Measurements from ENCODE around the gene ATAD2B. TPM values are rescaled to one million over a fixed set of nuclear protein-coding genes. Genes with fewer than 3 reads are reported as not detected.
"Not testable (repeated sequence)": the region's sequence is repeated elsewhere in the genome, so short reads cannot be mapped to it uniquely, and the experiment has no call there.

ATAD2B gene
- total and polyA plus RNA-seq, 8 donors, result 4.1 to 15.6 (median 9.3) TPM

GRCh38 chr2:23782646-23783045 is 144.3 kb downstream of the ATAD2B start:
- Histone ChIP-seq H3K36me3 (no peaks in the 10 kb centered on the region), H3K27ac (no peak overlapping the region), H3K9me3 (no peaks in the 10 kb centered on the region), H3K4me3 (no peak overlapping the region), H3K4me1 (no peaks in the 10 kb centered on the region), H3K27me3 (no peaks in the 10 kb centered on the region)
- no peak for TF ChIP-seq CTCF (IDR thresholded peaks at IDR 0.05)
- intact Hi-C loops (cut with DNase I), result no loop called here
- WGBS, 2 donors, result 42 to 48% methylated on average over 1 of the region's 1 CpG
- no peak for FAIRE-seq
- no peak for ATAC-seq
- DNase-seq, result no peak

GRCh38 chr2:23782126-23782525 is 144.8 kb downstream of the ATAD2B start:
- Histone ChIP-seq H3K27ac (no peak overlapping the region), H3K27me3 (no peaks in the 10 kb centered on the region), H3K4me3 (no peak overlapping the region), H3K9me3 (no peaks in the 10 kb centered on the region), H3K36me3 (no peaks in the 10 kb centered on the region), H3K4me1 (no peaks in the 10 kb centered on the region)
- WGBS, 2 donors, result 93 to 95% methylated on average over 2 of the region's 2 CpGs
- no peak for FAIRE-seq
- intact Hi-C loops (cut with DNase I), result no loop called here
- TF ChIP-seq CTCF (IDR thresholded peaks at IDR 0.05), result no peak
- no peak for ATAC-seq
- no peak for DNase-seq

GRCh38 chr2:23780465-23780864 is 146.5 kb downstream of the ATAD2B start:
- H3K36me3 ChIP-seq; H3K27me3 ChIP-seq; H3K9me3 ChIP-seq; DNase-seq; intact Hi-C loops (cut with DNase I); H3K27ac ChIP-seq; FAIRE-seq; H3K4me1 ChIP-seq; ATAC-seq; H3K4me3 ChIP-seq: not testable (repeated sequence)
- WGBS, 2 donors, result 92 to 98% methylated on average over 10 of the region's 10 CpGs

GRCh38 chr2:23777826-23778225 is 149.1 kb downstream of the ATAD2B start:
- WGBS, 2 donors, result 80 to 81% methylated on average over 2 of the region's 2 CpGs
- H3K4me3 ChIP-seq, result no peak overlapping the region
- H3K27me3 ChIP-seq, result no peaks in the 10 kb centered on the region
- no peak for TF ChIP-seq CTCF (IDR thresholded peaks at IDR 0.05)
- H3K36me3 ChIP-seq, result no peaks in the 10 kb centered on the region
- H3K9me3 ChIP-seq, result no peaks in the 10 kb centered on the region
- intact Hi-C loops (cut with DNase I), result no loop called here
- no peak for ATAC-seq
- no peaks in the 10 kb centered on the region for H3K4me1 ChIP-seq
- H3K27ac ChIP-seq, result no peak overlapping the region
- FAIRE-seq, result no peak
- DNase-seq, result no peak

- DNase-seq (no peak), FAIRE-seq (no peak), ATAC-seq (no peak)
- intact Hi-C loops (cut with DNase I), result no loop called here
- no peaks in the 10 kb centered on the region for H3K36me3 ChIP-seq
- no peaks in the 10 kb centered on the region for H3K4me1 ChIP-seq
- no peaks in the 10 kb centered on the region for H3K27me3 ChIP-seq
- H3K4me3 ChIP-seq, result no peak overlapping the region
- TF ChIP-seq CTCF (IDR thresholded peaks at IDR 0.05), result no peak
- 97 to 100% methylated on average over 6 of the region's 6 CpGs for WGBS, 2 donors
- H3K27ac ChIP-seq, result no peak overlapping the region
- no peaks in the 10 kb centered on the region for H3K9me3 ChIP-seq
Observed at GRCh38 chr2:23776021-23776420, 150.9 kb downstream of the ATAD2B start.

- no peaks in the 10 kb centered on the region for H3K9me3 ChIP-seq
- no peak overlapping the region for H3K4me3 ChIP-seq
- FAIRE-seq (no peak), DNase-seq (no peak), ATAC-seq (no peak)
- no peak overlapping the region for H3K27ac ChIP-seq
- no peaks in the 10 kb centered on the region for H3K4me1 ChIP-seq
- no peak for TF ChIP-seq CTCF (IDR thresholded peaks at IDR 0.05)
- intact Hi-C loops (cut with DNase I), result no loop called here
- no peaks in the 10 kb centered on the region for H3K36me3 ChIP-seq
- no peaks in the 10 kb centered on the region for H3K27me3 ChIP-seq
- 98% methylated on average over 7 of the region's 7 CpGs for WGBS, 2 donors
Observed at GRCh38 chr2:23772684-23773083, 154.2 kb downstream of the ATAD2B start.
